ENCODE measurements around the gene GHRHR. TPM values are rescaled to one million over a fixed set of nuclear protein-coding genes. Genes with fewer than 3 reads are reported as not detected.

GHRHR gene
- total and polyA plus RNA-seq, 2 donors (not counting 1 experiment from before 2014, with no cell fraction given) = not detected

- CTCF ChIA-PET = no interaction called here
These were observed 56.9 kb downstream of the GHRHR start for GRCh38 chr7:31020652-31021051.

GRCh38 chr7:31022117-31022516 lies 58.4 kb downstream of the GHRHR start:
- Mint-ChIP-seq H3K4me3 (no peak overlapping the region), H3K27me3 (peaks cover 13% of the 10 kb centered on the region), H3K9me3 (ENCODE audit: insufficient read depth) (no peaks in the 10 kb centered on the region), H3K4me1 (no peaks in the 10 kb centered on the region), H3K27ac (no peak overlapping the region)
- no peaks in the 10 kb centered on the region for H3K27me3 ChIP-seq (replicated peaks in 1 of 4; ENCODE audit: control extremely low read depth in 1 of 4, control insufficient read depth in 3 of 4, insufficient read depth in 4 of 4, low read length in 3 of 4)
- WGBS (ENCODE audit: insufficient coverage) = no CpG with 5 or more reads among the region's 4 CpGs
- intact Hi-C loops (cut with micrococcal nuclease) = no loop called here
- H3K4me3 ChIP-seq (ENCODE audit: control extremely low read depth in 1 of 5, extremely low read depth in 1 of 5, insufficient read depth in 1 of 5, low read depth in 2 of 5, low read length in 4 of 5) = no peak overlapping the region
- DNase-seq (no peak), ATAC-seq (ENCODE audit: low read depth) (no peak)
- no peak overlapping the region for H2AFZ ChIP-seq (ENCODE audit: insufficient read depth, low read depth, low read length, poor library complexity, severe bottlenecking)
- H3K36me3 ChIP-seq (replicated peaks in 1 of 2; ENCODE audit: control extremely low read depth in 1 of 2, control insufficient read depth in 1 of 2, extremely low read depth in 1 of 2, insufficient read depth in 2 of 2, low read length in 1 of 2) = no peaks in the 10 kb centered on the region
- no peak overlapping the region for H3K27ac ChIP-seq (ENCODE audit: low read length in 2 of 2)
- ChIA-PET POLR2A (no interaction called here), CTCF (no interaction called here)
- no peaks in the 10 kb centered on the region for H4K20me1 ChIP-seq (ENCODE audit: control insufficient read depth, insufficient read depth, low read length, poor library complexity, severe bottlenecking)
- no peak for TF ChIP-seq EZH2 (IDR thresholded peaks at IDR 0.05; ENCODE audit: borderline replicate concordance, insufficient read depth, low read depth, low read length, poor library complexity, severe bottlenecking)
- no peak overlapping the region for H3K9ac ChIP-seq (ENCODE audit: low read length)
- no peak overlapping the region for H3K4me2 ChIP-seq (replicated peaks; ENCODE audit: low read depth, low read length, poor library complexity, severe bottlenecking)
- H3K9me3 ChIP-seq (ENCODE audit: control extremely low read depth in 1 of 3, control insufficient read depth in 2 of 3, insufficient read depth in 1 of 3, low read length in 2 of 3) = peaks cover 0 to 3% (median 0%) of the 10 kb centered on the region in 3 donors
- no peaks in the 10 kb centered on the region for H3K4me1 ChIP-seq (ENCODE audit: control insufficient read depth in 2 of 2, insufficient read depth in 2 of 2, low read length in 2 of 2)
- H3K79me2 ChIP-seq (ENCODE audit: control insufficient read depth, insufficient read depth, low read length) = no peaks in the 10 kb centered on the region

More at GRCh38 chr7:31020652-31021051, 56.9 kb downstream of the GHRHR start:
- no peak overlapping the region for H2AFZ ChIP-seq (ENCODE audit: insufficient read depth, low read depth, low read length, poor library complexity, severe bottlenecking)
- no peak overlapping the region for H3K4me3 ChIP-seq (ENCODE audit: control extremely low read depth in 1 of 5, extremely low read depth in 1 of 5, insufficient read depth in 1 of 5, low read depth in 2 of 5, low read length in 4 of 5)
- no peaks in the 10 kb centered on the region for H3K27me3 ChIP-seq (replicated peaks in 1 of 4; ENCODE audit: control extremely low read depth in 1 of 4, control insufficient read depth in 3 of 4, insufficient read depth in 4 of 4, low read length in 3 of 4)
- H3K9me3 ChIP-seq (ENCODE audit: control extremely low read depth in 1 of 3, control insufficient read depth in 2 of 3, insufficient read depth in 1 of 3, low read length in 2 of 3) = peaks cover 0 to 3% (median 0%) of the 10 kb centered on the region in 3 donors
- no peak overlapping the region for H3K27ac ChIP-seq (ENCODE audit: low read length in 2 of 2)
- ATAC-seq (ENCODE audit: low read depth) (no peak), DNase-seq (no peak)
- POLR2A ChIA-PET = no interaction called here
- WGBS (ENCODE audit: insufficient coverage) = 73% methylated on average over 1 of the region's 3 CpGs
- no peak for TF ChIP-seq EZH2 (IDR thresholded peaks at IDR 0.05; ENCODE audit: borderline replicate concordance, insufficient read depth, low read depth, low read length, poor library complexity, severe bottlenecking)
- TF ChIP-seq CTCF (IDR thresholded peaks at IDR 0.05) = no peak
- no peaks in the 10 kb centered on the region for H3K4me1 ChIP-seq (ENCODE audit: control insufficient read depth in 2 of 2, insufficient read depth in 2 of 2, low read length in 2 of 2)
- Mint-ChIP-seq H3K27me3 (peaks cover 4% of the 10 kb centered on the region), H3K9me3 (ENCODE audit: insufficient read depth) (no peaks in the 10 kb centered on the region), H3K4me1 (no peaks in the 10 kb centered on the region), H3K4me3 (no peak overlapping the region), H3K27ac (no peak overlapping the region)
- intact Hi-C loops (cut with micrococcal nuclease) = no loop called here
- no peaks in the 10 kb centered on the region for H3K79me2 ChIP-seq (ENCODE audit: control insufficient read depth, insufficient read depth, low read length)
- H3K4me2 ChIP-seq (replicated peaks; ENCODE audit: low read depth, low read length, poor library complexity, severe bottlenecking) = no peak overlapping the region
- no peaks in the 10 kb centered on the region for H3K36me3 ChIP-seq (replicated peaks in 1 of 2; ENCODE audit: control extremely low read depth in 1 of 2, control insufficient read depth in 1 of 2, extremely low read depth in 1 of 2, insufficient read depth in 2 of 2, low read length in 1 of 2)
- H4K20me1 ChIP-seq (ENCODE audit: control insufficient read depth, insufficient read depth, low read length, poor library complexity, severe bottlenecking) = no peaks in the 10 kb centered on the region
- no peak overlapping the region for H3K9ac ChIP-seq (ENCODE audit: low read length)

All from B cell (primary cell).